ENCODE measurements around the gene SMYD3. TPM values are rescaled to one million over a fixed set of nuclear protein-coding genes. Genes with fewer than 3 reads are reported as not detected.

SMYD3 gene
- total and polyA plus RNA-seq, 11 donors: 6.3 to 12.1 (median 9.5) TPM

GRCh38 chr1:246086191-246086590, 420.9 kb downstream of the SMYD3 start:
- intact Hi-C loops (cut with DNase I): no loop called here
- Histone ChIP-seq H3K27ac (no peak overlapping the region), H3K27me3 (no peaks in the 10 kb centered on the region), H3K4me3 (no peak overlapping the region), H3K36me3 (no peaks in the 10 kb centered on the region), H3K4me1 (no peaks in the 10 kb centered on the region), H3K9me3 (peaks cover 0 to 10% (median 5%) of the 10 kb centered on the region in 12 donors)
- WGBS, 4 donors: 97 to 99% (median 97%) methylated on average over 5 of the region's 5 CpGs
- no peak for DNase-seq
- no peak for TF ChIP-seq CTCF (IDR thresholded peaks at IDR 0.05)
- no peak for TF ChIP-seq POLR2A (IDR thresholded peaks at IDR 0.05)
- ATAC-seq: no peak

- intact Hi-C loops (cut with DNase I): no loop called here
- no peak for DNase-seq
- H3K4me1 ChIP-seq: no peaks in the 10 kb centered on the region
- TF ChIP-seq CTCF (IDR thresholded peaks at IDR 0.05): no peak
- TF ChIP-seq POLR2A (IDR thresholded peaks at IDR 0.05): no peak
- no peak overlapping the region for H3K4me3 ChIP-seq
- ATAC-seq: no peak
- WGBS, 4 donors: 83 to 96% (median 89%) methylated on average over 6 to 9 of the region's 9 CpGs
- H3K27ac ChIP-seq: no peak overlapping the region
- H3K9me3 ChIP-seq: peaks cover 0 to 10% (median 5%) of the 10 kb centered on the region in 12 donors
- H3K36me3 ChIP-seq: no peaks in the 10 kb centered on the region
- H3K27me3 ChIP-seq: no peaks in the 10 kb centered on the region
Observed at GRCh38 chr1:246083416-246083815, 423.7 kb downstream of the SMYD3 start.

- no peak overlapping the region for H3K4me3 ChIP-seq
- DNase-seq (no peak), ATAC-seq (no peak)
- H3K36me3 ChIP-seq: no peaks in the 10 kb centered on the region
- peaks cover 0 to 10% (median 5%) of the 10 kb centered on the region in 12 donors for H3K9me3 ChIP-seq
- WGBS, 4 donors: 89 to 97% (median 96%) methylated on average over 13 of the region's 13 CpGs
- no peak for TF ChIP-seq POLR2A (IDR thresholded peaks at IDR 0.05)
- TF ChIP-seq CTCF (IDR thresholded peaks at IDR 0.05): no peak
- intact Hi-C loops (cut with DNase I): no loop called here
- no peaks in the 10 kb centered on the region for H3K4me1 ChIP-seq
- H3K27ac ChIP-seq: no peak overlapping the region
- no peaks in the 10 kb centered on the region for H3K27me3 ChIP-seq
Observed at GRCh38 chr1:246081856-246082668, 425.0 kb downstream of the SMYD3 start.

GRCh38 chr1:246081138-246081702, 425.9 kb downstream of the SMYD3 start:
- Histone ChIP-seq H3K27me3 (no peaks in the 10 kb centered on the region), H3K27ac (no peak overlapping the region), H3K9me3 (peaks cover 0 to 10% (median 5%) of the 10 kb centered on the region in 12 donors), H3K4me3 (no peak overlapping the region), H3K36me3 (no peaks in the 10 kb centered on the region), H3K4me1 (no peaks in the 10 kb centered on the region)
- ATAC-seq: no peak
- intact Hi-C loops (cut with DNase I): no loop called here
- 93 to 95% (median 93%) methylated on average over 4 of the region's 4 CpGs for WGBS, 4 donors
- no peak for DNase-seq
- TF ChIP-seq CTCF (IDR thresholded peaks at IDR 0.05) (no peak), POLR2A (IDR thresholded peaks at IDR 0.05) (no peak)

All from heart left ventricle (tissue), 16 donors.